HG03558 (cell line): Measurements from ENCODE around the gene REX1BD.
A peak's percentile ranks its signal among the peaks of the same experiment; 100 is the strongest.
"Not testable (repeated sequence)": the region's sequence is repeated elsewhere in the genome, so short reads cannot be mapped to it uniquely, and the experiment has no call there.

Source experiments
- ATAC-seq: cut with Tn5 transposase; IDR thresholded peaks from one replicate; pipeline ENCODE4 v1.9.1; 2021; ENCODE audit warnings: moderate number of reproducible peaks; ENCODE audit not compliant: unreplicated experiment; ENCODE audit errors: extremely low read depth

REX1BD gene

GRCh38 chr19:18588611-18589379 lies at the start of gene REX1BD:
REX1BD (plus strand) TSS chr19:18588798; CDS start chr19:18588802, 4 bp downstream.
- ATAC-seq, result no peak

DNA sequence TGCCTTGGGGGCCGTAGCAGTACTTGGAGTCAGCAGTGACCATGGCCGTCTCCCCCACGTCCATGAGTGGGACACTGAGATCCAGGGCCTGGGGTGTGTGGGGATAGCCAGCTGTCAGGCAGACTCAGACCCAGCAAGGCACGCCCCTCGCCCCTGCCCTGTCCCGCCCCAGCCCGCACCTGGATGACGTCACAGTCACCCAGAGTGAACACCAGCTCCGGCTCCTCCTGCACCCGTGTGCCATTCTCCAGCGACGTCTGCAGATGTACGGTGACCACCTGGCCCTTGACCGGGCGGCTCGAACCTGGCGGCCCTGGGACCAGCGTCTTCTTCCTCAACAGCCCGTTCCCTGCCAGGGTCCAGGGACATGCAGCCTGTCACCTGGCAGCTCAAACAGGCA lies 49.2 kb upstream of the REX1BD start:
- ATAC-seq, result no peak

GRCh38 chr19:18540200-18540599 lies 48.4 kb upstream of the REX1BD start:
- ATAC-seq, result not testable (repeated sequence)

DNA sequence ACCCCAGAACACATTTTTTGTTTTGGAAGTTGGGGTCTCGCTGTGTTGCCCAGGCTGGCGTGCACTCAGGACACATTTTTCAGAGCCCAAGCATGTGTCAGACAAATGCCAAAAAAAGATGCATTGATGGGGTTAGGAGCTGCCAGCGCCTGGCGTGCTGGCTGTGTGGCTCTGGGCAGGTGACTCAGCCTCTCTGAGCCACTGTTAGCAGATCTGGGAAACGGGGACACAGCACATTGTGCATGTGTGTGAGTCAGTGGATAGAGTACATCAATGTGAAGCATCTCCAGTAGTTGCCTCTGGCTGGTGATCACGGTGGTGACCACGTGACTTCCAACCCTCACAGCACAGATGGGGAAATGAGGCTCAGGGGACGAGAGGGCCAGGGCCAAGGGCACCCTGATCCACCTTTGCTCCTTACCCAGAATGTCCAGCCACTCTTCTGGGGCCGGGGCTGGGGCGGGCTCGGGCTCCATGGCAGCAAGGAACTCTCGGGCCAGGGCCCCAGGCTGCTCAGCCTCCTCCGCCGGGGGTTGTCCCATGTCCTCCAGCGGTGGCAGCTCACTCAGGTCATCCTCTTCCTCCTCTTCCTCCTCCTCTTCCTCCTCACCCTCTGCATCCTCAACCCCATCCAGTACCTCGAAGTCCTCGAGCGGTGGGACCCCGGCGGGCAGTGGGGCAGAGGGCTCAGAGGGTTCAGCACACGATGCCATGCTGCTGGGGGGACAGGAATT lies 47.2 kb upstream of the REX1BD start:
- ATAC-seq, result no peak

DNA sequence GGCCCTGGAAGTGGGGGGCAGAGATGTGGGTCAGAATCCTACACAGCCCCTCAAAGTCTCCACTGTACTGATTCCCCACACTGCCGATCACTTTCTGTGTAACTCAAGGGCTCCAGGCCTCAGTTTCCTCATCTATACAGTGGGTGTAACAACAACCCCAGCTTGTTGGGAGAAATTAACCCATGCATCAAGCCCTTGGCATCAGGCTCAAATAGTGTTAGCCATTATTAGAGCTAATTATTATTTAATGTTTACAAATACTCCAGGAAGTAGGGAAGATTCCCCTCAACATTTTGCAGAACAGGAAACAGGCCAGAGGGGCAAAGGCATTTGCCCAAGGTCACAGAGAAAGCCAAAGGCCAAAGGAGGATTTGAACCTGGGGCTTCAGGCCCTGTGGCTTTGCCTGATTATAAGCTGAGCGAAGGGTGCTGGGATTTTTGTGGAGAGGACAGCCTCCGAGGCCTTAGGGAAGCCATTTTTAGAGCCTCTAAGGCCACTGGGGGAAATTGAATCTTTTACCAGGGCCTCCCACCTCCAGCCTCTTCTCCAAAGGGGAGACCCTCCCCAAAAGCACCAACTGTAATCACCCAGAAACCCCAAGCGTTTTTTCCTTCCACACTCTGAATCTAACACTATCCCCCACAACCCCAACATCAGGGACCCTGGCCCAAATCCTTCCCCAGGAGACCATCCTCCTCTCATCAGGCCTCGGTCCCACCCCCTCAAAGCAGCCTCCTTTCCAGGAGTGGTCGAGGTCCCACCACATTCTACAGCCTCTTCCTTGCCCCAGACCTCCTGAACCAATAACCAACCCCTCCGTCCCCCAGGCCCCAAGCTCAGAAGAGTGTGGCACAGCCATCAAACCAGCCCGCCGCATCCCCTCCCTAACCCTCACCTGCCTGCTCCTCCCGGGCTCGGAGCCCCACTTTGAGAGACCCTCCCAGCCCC lies 46.3 kb upstream of the REX1BD start:
- no peak for ATAC-seq

DNA sequence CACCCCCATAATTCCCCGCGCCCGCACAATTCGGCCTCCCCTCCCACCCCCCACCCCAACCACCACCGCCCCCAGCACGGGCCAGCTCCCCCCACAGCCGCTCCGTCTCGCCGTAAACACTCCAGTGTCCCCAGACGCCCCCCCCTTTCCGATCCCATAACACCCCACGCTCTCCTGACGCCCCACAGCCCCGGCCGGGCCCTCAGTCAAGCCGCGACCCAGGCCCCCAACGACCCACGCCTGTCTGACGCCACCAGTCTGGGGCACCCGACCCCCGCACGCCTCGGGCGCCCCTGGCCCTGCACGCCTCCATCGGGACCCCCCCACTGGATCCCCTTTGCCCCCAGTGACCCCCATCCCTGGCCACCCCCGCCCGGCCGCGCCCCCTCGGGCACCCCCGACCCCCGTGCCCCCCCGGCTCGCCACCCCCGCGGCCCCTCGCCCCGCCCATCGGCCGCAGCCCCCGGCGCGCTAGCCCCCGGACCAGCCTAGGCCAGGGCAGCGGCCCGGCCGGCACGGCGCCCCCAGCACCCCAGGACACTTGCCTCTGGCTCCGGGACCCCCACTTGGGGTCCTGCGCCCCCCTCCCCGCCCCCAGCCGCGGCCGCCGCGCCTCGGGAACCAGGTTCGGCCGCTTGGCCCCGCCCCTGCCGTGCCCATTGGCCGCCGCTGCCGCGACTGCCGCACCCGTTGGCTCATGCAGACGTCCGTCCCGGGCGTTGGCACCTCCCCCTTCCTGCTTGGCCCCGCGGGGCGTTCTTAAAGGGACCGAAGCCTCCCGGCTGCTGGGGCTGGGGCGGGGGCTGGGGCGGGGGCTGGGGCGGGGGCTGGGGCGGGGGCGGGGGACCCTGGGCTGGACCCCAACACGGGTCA lies 45.4 kb upstream of the REX1BD start, which contains the start of gene FKBP8:
Gene FKBP8, minus strand, starts transcription at position 633 of the 873 bp plus-strand sequence. CDS start 1,603 bp downstream, outside the sequence.
- no peak for ATAC-seq

DNA sequence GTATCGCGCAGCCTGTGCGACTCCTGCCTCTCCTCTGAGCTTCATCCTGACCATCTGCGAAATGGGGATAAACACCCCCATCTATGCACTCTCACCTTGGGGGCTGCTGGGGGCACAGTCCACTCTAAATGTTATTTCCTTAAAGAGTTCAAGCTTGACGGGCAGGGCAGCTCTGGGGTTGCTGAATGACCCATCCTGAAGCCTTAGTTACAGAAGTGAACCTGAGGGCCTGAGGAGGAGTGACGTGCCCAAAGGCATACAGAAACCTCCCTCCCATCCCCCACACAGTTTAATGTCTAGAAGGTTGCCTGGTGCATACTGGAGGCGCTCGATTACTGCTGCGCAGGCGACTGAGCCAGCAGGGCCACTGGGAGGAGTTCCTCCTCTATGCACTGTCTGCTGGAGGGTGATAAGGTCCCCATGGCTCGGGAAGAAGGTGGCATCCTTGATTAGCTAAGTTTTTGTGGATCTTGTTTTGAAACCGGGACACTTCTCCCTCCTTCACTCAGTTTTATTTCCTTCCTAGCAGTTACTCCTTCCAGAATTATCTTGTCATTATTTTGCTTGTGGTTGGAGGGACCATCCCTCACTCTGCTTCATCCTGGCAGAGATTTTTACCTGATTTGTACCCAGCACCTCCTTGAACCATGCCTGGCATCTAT lies 44.7 kb upstream of the REX1BD start:
- no peak for ATAC-seq

- no peak for ATAC-seq
Observed at GRCh38 chr19:18551631-18552030, 37.0 kb upstream of the REX1BD start.

DNA sequence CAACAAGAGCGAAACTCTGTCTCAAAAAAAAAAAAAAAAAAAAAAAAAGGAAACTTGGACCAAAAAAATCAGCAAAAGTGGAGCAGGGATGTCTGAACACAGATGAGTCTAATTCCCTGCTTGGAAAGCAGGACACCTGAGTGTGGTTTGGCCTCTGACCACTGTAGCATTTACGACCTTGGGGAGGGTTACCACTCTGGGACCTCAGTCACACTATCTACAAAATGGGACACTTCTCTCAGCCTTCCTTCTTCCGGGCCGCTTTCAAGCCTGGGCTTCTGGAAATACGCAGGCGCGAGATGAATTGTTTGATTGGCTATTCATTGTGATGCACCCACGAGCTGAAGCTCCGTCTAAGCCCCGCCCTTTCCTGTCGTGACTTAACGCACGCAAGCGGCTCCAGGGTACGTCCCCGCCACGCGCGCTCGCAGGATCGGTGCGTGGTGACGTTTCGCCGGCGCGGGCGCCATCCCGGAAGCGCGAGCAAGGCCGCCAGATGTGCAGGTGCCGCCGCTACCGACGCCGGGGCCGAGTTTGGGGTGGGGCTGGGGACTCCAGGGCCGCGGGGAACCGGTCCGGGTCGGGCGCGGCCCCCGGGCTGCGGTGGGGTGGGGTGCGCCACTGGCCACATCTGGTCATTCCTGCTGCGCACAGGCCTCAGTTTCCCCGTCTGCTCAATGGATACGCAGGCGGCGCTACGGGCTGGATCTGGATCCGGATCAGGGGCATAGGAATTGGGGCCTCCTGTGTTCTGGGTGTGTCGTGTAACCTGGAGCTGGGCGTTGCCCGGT lies 31.0 kb upstream of the REX1BD start, which contains the start of gene KXD1:
Gene KXD1, plus strand, starts transcription at position 460 of the 791 bp plus-strand sequence. CDS start 4,187 bp downstream, outside the sequence.
- ATAC-seq, result peak; percentile 82

DNA sequence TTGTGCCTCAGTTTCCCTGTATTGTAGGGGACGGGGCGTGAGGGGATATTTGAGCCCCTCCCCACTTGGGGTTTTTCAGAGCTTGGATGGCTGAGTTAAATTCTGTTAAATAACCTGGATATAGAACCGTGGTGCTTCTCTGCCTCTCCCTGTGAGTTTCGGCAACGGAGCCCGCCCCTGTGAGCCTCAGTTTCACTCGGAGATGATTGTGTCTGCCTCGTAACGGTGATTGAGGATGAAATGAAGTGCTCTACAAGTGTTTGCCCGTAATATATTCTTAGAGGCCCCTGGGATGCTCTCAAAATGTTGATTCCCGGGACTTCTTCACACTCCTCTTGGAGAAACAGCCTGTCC lies 30.4 kb upstream of the REX1BD start:
- no peak for ATAC-seq

DNA sequence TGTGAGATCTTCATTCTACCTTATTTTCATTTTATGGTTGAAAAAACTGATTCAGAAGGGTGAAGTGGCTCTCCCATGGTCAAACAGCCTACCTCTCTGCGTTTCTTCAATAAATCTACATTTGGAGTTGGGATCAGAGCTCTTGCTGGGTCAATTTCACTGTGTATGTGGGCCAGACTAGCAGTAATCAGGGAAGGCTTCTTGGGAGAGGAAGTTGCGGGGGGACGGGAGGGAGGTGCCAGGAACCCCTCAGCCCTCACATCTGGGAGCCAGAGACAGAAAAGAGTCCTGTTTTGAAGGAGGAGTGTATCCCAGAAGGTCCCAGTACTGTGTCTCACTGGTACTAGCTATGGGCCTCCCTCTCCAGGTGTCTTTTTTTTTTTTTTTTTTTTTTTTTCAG lies 30.0 kb upstream of the REX1BD start:
- ATAC-seq, result no peak

GRCh38 chr19:18559685-18560084 lies 28.9 kb upstream of the REX1BD start:
- ATAC-seq, result no peak

DNA sequence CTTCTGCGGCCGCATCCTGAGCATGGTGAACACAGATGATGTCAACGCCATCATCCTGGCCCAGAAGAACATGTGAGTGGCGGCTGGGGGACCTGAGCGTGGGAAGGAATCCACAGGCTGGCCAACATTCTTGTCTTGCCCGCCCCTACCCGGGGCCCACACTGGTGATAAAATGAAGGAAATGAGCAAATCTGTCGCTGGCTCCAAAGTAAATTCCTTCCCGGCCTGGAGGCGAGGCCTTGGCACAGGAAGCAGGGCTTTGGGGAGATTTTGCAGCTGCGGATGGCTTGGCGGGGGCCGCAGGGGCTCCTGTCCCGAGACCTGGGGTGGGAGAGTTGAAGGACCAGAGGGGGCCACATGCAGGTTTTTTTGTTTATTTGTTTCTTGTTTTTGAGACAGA lies 26.5 kb upstream of the REX1BD start:
- no peak for ATAC-seq

DNA sequence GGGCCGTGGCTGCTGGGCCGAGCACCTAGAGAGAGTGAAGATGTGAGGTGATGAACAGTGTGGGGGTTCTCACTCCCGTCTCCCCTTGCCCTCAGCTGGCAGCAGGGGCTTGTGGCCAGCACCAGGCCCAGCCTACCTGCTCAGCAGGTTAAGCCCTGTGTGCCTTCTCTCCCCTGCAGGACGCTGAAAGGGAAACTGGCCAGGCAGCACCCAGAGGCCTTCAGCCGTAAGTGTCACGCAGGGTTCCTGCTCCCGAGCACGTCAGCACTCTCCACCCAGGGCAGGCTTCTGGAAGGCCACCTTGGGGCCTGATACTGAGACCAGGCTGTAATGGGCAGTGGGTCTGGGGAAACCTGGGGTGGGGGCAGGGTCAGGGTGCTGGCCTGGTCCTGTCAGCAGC lies 21.6 kb upstream of the REX1BD start:
- ATAC-seq, result no peak

GRCh38 chr19:18568367-18568766 lies 20.2 kb upstream of the REX1BD start:
- ATAC-seq, result no peak

DNA sequence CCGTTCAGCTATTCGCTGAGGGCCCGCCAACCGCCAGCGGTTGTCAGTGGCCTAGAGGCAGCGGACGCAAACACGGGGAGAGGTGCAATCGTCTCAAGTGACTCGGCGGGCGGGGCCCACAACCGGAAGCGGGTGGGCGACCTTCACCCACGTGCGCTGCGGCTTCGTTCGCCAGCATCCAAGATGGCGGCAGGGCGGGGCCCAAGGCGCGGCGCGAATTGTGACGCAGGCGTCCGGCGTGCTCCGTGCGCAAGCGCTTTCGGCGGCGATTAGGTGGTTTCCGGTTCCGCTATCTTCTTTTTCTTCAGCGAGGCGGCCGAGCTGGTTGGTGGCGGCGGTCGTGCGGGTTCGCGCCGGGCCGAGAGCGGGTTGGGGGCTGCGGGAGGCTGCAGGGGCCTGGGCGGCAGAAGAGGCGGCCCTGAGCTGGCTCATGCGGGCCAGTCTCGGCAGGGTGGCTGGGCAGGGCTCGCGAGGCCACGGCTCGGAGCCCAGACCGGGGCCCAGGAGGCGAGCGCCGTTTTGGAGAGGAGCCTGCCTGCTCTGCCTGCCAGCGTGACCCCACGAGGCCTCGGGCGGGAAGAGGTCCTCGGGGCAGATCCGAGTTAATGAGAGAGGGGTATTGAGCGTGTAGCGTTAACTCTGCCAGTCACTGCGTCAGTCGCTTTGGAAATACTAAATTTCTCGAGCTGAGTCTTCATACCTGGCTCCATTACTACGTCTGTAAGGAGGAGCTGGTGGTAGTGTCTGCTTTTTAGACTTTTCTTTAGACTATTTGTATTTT lies 16.8 kb upstream of the REX1BD start, which contains the start of gene UBA52:
Gene UBA52, plus strand, starts transcription at position 294 of the 781 bp plus-strand sequence. CDS start 1,444 bp downstream, outside the sequence.
- peak; percentile 72 for ATAC-seq

GRCh38 chr19:18574691-18575291 lies 13.8 kb upstream of the REX1BD start:
- no peak for ATAC-seq
